ENCODE data around the gene KRTAP6-1.

DNA sequence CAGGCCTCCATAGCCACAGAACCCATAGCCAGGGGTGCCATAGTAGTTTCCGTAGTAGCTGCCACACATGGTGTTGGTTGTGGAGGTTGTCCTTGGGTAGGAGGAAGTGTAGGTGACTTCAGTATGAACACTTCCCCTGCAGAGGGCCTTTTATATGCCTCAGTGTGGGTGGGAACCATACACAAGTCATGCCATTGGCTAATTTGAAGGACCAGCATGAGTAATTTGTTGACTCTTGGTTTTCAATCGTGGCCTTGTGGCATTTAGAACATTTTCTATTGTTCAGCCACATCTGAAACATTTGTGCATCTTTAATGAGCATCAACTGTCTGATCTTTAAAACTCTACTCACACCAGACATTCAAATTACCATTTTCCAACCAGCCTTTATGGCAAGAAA, at the start of gene KRTAP6-1:
- TF ChIP-seq CTCF (conservative IDR thresholded peaks at IDR 0.05; ENCODE audit: low read length): no peak
- no peak for TF ChIP-seq EZH2phosphoT487 (IDR thresholded peaks at IDR 0.05; ENCODE audit: borderline replicate concordance, low read depth, low read length)
